ENCODE measurements around the gene OR4E1. TPM values are rescaled to one million over a fixed set of nuclear protein-coding genes. Genes with fewer than 3 reads are reported as not detected.
"Not testable (repeated sequence)": the region's sequence is repeated elsewhere in the genome, so short reads cannot be mapped to it uniquely, and the experiment has no call there.

OR4E1 gene
- total RNA-seq, 1 experiment from 2014 or later = not detected

GRCh38 chr14:21653331-21653885 is 20.2 kb downstream of the OR4E1 start, which contains the start of gene OR4E2:
OR4E2 (plus strand) TSS chr14:21653835; CDS start chr14:21665083, 11,248 bp downstream.
- no peak for DNase-seq (ENCODE audit: low spot score)

- DNase-seq (ENCODE audit: low spot score) = no peak
Measured at GRCh38 chr14:21652209-21652808, 21.3 kb downstream of the OR4E1 start.

- no peak for DNase-seq (ENCODE audit: low spot score)
Measured at GRCh38 chr14:21647380-21647779, 26.2 kb downstream of the OR4E1 start.

- no peak for DNase-seq (ENCODE audit: low spot score)
Measured at GRCh38 chr14:21643407-21643806, 30.2 kb downstream of the OR4E1 start.

- DNase-seq (ENCODE audit: low spot score) = no peak
Measured at GRCh38 chr14:21642683-21643082, 30.9 kb downstream of the OR4E1 start.

GRCh38 chr14:21634840-21635239 is 38.8 kb downstream of the OR4E1 start, which contains the start of gene OR10G2:
OR10G2 (minus strand) TSS chr14:21634940; CDS start chr14:21634842, 98 bp downstream.
- DNase-seq (ENCODE audit: low spot score) = no peak

GRCh38 chr14:21631084-21631483 is 42.5 kb downstream of the OR4E1 start:
- no peak for DNase-seq (ENCODE audit: low spot score)

GRCh38 chr14:21630503-21630902 is 43.1 kb downstream of the OR4E1 start:
- not testable (repeated sequence) for DNase-seq (ENCODE audit: low spot score)

- DNase-seq (ENCODE audit: low spot score) = no peak
Measured at GRCh38 chr14:21626491-21627230, 47.0 kb downstream of the OR4E1 start.

Small RNA genes lying within 50 kb of the gene (small RNA-seq; reads per million reads assigned to genes)
- not detected for gene AC243972.3

Other genes starting within 250 kb of the OR4E1 start
- gene CHD8, start 217.7 kb downstream of the OR4E1 start, total RNA-seq (2014; rRNA removed; shearing (Covaris generic)) = 36.1 and 37.2 TPM in 2 replicates
- 4.4 and 6.4 TPM in 2 replicates for gene RAB2B, start 196.9 kb downstream of the OR4E1 start, total RNA-seq (2014; rRNA removed; shearing (Covaris generic))
- 16.0 and 20.3 TPM in 2 replicates for gene TOX4, start 196.6 kb downstream of the OR4E1 start, total RNA-seq (2014; rRNA removed; shearing (Covaris generic))
- gene METTL3, start 162.5 kb downstream of the OR4E1 start, total RNA-seq (2014; rRNA removed; shearing (Covaris generic)) = 39.7 and 41.0 TPM in 2 replicates
- gene SALL2, start 147.5 kb downstream of the OR4E1 start, total RNA-seq (2014; rRNA removed; shearing (Covaris generic)) = 0.05 TPM in 1 of 2 replicates, not detected in the other
- not detected in 2 replicates for gene OR10G3, start 93.7 kb downstream of the OR4E1 start, total RNA-seq (2014; rRNA removed; shearing (Covaris generic))
- not detected in 2 replicates for gene OR10G2, start 38.9 kb downstream of the OR4E1 start, total RNA-seq (2014; rRNA removed; shearing (Covaris generic))
- gene OR4E2, start 20.0 kb downstream of the OR4E1 start, total RNA-seq (2014; rRNA removed; shearing (Covaris generic)) = not detected in 2 replicates